TTC549 (cell line): Measurements from ENCODE around the gene AKT3.

Source experiments
- FAIRE-seq: peaks from 2 replicates; lab custom pipeline; 2012; peaks lifted over from hg19 to GRCh38; lab: Jason Lieb, UNC

AKT3 gene

DNA sequence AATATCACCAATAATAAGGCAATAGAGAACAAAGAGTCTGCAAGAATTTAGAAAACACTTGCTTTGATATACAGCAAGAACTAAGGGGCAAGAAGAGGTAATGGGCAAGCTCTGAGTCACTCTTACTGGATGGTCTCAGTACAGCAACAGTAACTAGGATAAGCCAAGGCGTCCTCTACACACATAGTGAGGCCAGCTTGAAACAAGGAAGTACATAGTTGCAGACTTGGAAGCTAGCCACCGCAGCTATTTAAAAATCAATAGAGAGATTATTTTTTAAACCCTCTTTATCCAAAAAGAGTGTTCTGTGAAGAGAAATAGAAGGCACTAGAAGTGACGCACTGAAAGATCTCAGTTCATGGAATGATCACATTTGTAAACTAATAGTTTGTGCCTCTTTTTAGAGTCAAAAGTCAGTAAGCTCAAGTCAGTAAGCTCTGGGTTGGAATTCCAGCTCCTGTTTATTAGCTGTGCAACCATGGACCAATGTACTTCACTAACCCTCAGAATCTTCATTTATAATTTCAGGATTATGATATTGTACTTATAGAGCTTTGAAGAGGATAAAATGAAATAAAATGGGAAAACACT, 118.6 kb downstream of the AKT3 start:
- FAIRE-seq, result no peak

DNA sequence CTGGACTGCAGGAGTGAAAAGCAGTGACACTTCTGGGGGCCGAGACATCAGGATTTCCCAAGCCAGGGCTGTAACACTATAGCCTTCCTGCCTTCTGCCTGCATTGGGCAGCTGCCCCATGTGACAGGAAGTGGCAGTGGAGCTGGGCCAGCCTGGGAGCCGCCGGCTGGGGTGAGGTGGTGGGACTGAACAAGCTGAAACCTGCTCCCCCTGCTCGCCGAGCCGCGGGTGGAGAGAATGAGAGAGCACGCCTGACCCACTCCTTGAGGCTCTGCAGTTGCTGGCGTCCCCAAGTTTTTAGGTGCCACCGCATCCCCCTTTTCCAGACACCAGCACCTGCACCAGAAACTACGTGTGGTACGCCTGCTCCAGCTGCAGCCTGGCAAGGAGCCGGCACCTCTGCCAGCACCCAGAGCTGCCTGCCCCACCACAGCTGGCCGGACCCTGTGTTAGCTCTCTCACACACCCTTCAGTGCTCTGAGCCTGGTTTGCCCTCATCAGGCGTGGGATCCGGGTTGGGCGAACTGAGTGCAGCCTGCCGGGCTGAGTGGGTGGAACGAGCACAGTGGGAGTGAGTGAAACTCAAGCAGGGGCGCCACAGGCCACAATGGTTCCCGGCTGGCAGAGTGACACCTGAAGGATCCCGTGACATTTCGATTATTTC, 119.4 kb downstream of the AKT3 start:
- no peak for FAIRE-seq

DNA sequence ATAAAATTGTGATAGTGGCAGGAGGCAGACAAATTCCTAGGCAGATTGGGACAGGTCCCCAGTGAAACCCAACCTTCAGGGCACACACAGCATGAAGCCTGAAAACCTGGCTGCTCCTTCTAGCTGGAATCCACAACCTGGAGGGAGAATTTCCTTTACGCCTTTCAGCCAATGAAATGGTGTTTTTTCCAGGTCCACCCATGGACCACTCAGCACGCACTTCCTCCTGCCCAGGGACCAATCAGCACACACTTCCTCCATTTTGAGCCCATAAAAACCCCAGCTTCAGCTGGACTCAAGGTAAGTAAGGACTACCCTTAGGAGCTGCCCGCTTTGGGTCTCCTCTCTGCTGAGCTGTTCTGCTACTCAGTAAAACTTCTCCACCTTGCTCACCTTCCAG, 120.1 kb downstream of the AKT3 start:
- FAIRE-seq, result no peak

DNA sequence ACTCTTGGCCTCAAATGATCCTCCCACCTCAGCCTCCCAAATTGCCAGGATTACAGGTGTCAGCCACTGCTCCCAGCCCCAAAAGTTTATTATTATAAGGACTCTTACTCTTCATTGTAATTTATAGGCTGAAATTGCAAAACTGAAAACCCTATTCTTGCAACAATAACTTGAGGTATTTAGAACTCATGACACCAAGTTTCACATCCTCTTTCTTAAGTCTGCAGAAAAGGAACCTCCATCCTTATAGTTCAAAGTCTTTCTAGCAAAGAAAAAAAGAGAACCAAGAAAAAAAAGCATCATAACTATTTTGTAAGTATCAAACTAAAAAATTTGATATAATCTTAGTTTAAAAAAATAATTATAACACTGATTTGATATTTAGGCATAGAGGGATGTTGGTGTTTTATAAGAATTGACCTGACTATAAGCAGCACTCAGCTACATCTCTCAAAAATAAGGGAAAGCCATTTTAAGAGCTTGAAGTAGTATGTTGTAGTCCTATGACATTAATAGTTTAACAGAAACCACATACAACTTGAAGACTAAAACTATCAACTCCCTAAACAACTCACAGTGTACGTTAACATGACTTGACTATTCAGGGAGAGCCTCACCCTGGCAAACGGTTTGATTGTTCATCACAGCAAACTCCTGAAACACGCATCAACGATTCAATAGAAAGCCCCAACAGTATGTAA, 122.4 kb downstream of the AKT3 start:
- FAIRE-seq, result peak; percentile 55

DNA sequence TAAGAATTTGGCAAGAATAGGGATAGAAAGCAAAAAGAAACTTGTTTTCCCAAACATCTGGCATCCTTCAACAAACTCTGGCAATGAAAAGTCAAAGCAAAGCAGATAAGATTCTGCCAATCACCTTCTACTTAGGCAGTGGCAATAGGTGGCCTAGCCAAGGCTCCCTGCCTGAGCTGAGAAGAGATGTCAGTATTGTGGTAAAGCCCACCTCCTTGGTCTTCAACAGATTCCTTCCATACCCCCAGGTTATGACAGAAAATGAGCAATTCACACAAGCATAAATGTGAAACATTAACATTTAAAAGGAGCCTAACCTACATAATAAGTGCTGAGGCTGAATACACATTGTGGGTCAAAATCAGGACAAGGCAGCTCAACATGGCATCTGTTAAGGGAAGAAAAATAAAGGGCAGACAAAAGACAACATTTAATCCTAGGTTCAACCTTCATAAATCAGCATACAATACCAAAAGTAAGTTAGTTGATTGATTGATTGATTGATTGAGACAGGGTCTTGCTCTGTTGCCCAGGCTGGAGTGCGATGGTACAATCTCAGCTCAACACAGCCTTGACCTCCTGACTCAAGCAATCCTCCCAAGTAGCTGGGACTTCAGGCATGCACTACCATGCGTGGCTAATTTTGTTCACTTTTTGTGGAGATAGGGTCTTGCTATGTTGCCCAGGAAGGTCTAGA, 123.1 kb downstream of the AKT3 start:
- no peak for FAIRE-seq

DNA sequence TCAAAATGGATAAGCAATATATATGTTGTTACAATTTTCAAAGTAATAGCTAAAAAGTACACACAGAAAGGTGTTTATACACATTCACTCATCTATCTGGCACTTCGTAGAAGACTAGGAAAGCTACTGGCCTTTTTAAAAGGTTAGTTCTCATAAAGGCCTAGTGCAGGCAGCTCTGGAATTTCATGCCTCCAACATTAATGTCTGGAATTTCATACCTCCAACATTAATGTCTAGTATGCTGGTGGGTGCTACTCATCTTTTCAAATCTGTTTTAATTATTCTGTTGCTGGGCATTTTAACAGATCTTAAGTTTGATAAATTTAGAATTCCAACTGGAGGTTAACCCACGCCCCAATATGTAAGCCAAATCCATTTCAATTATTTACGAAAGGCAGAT, 124.2 kb downstream of the AKT3 start:
- no peak for FAIRE-seq

DNA sequence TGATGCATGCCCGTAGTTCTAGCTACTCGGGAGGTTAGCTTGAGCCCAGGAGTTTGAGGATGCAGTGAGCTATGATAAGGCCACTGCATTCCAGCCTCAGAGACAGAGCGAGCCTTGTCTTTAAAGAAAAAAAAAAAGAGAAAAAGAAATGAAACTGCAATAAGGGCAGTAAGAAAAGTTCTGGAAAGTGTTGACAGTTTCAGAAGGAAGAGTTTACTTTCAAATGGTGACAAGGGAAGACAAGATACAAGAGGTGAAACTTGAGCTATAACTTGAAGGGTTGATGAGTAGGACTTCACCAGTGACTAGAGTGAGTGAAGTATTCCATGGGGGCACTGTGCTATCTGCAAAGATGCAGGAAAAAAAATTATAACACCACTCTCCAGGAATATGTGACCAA, 125.0 kb downstream of the AKT3 start:
- FAIRE-seq, result no peak

DNA sequence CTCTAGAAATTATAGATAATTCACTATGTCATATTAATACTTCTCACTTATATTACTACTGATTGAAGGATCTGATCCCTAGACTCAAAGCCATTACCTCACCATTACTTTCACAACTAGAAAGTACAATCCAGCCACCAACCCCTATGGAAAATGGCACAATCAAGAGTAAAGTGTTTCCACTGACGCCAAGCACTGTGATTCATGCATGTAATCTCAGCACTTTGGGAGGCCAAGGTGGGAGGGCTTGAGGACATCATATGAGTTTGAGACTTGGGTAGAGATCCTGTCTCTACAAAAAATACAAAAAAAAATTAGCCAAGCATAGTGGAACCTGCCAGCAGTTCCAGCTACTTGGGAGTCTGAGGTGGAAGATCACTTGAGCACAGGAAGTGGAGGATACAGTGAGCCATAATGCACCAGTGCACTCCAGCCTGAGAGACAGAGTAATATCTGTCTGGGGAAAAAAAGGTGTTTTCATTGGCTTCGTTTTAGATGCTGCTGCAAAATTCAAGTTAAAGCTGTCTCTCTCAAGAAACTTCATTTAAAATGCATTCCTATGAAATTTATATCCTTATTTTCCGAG, 126.5 kb downstream of the AKT3 start:
- FAIRE-seq, result no peak

DNA sequence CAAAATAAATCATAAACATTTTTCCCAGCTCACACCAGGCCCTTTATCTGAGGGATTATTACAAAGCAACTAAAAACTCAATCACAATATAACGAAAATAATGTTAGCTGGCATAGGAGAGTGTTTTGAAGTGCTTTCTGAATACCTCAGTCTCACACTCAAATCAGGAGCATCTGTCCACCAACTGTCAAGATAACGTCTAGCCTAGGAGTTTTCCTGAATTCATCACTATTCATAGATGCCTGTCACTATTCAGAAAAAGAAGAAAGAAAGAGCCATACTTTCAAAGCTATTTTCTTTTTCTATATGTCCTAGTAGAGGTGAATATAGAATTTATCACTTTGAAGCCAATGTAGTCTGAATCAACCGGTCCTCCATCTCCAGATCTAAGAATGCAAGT, 127.0 kb downstream of the AKT3 start:
- no peak for FAIRE-seq

DNA sequence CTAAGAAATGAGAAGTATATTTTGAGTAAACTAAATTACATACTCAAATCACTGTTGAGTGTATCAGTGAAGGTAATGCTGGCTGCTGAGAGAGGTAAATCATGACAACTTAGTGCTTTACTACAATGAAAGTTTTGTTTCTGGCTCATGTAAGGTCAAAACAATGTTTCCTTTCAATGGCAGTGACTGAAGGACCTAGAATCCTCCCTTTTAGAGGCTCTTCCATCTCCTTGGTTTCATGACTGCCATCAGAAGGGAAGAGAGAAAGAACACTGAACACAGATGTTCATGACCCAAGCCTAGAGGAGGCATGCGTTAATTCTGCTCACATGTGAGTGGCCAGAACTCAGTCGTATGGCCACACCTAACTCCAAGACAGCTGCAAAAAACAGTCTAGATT, 130.6 kb downstream of the AKT3 start:
- FAIRE-seq, result no peak

DNA sequence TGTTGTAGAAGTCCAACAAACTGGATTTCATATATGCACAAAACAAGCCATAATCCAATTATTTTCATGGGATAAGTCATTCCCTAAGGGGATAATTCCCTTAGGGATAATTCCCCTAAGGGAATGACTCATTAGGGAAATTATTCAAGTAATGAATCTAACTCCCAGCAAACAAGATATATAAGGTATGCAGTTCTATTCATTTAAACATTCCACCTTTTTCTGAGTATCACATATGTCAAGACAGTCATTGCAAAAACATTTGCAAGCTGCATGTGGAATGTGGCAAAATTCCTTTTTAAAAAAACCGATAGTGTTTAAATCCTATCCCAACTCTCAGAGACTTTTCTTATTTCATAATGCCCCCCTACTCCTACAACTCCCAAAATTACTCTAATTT, 131.2 kb downstream of the AKT3 start:
- no peak for FAIRE-seq

DNA sequence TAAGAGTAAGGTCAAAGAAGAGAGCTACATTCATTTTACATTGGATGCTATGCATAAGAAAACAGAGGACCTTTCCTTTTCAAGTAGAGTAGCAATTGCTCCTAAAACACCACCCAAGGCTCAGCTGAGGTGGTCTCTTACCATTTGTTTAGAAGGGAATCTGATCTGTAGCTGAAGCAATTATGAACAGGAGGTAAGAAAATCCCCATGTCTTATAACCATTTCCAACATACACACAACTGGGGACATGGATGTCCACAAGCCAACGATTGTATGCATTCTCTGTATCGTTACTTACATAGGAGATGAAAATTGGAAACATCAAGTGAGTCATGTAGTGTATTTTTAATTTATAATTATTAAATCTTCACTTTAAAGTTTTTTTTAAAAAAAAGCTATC, 132.0 kb downstream of the AKT3 start:
- FAIRE-seq, result no peak

DNA sequence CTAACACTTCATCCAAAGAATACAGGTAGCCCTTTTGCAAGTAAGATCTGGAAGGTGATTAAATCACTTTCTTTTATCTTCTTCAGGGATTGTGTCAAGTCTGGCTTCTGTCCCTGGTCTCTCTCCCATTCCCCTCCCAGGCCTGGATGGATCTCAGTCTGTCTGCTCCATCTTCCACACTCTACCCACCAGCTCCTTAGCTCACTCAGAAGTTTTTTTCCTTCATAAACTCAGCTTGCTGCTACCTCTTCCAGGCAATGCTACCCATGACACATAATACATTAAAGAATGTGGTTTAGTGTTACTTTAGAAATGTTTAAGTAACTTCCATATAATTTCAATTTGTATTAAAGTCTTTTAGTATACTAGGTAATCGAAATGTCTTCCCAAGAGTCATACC, 133.1 kb downstream of the AKT3 start:
- FAIRE-seq, result no peak

DNA sequence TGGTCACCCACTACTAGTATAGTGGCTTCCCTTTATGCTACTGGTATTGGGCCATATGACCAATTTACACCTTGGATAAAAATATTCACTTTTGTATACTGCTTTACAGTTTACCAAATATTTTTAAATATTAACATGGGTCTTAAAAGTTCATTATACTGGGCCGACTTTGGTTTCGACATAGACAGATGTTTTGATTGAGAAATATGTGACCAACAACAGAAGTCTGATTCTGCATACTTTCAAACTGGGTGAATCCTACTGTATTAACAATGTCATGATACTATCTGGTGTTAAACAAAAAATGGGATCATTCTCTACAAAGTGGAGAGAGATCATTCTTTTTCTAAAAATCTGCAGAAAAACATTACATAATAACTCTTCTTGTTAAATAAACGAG, 134.8 kb downstream of the AKT3 start:
- peak; percentile 80 for FAIRE-seq

DNA sequence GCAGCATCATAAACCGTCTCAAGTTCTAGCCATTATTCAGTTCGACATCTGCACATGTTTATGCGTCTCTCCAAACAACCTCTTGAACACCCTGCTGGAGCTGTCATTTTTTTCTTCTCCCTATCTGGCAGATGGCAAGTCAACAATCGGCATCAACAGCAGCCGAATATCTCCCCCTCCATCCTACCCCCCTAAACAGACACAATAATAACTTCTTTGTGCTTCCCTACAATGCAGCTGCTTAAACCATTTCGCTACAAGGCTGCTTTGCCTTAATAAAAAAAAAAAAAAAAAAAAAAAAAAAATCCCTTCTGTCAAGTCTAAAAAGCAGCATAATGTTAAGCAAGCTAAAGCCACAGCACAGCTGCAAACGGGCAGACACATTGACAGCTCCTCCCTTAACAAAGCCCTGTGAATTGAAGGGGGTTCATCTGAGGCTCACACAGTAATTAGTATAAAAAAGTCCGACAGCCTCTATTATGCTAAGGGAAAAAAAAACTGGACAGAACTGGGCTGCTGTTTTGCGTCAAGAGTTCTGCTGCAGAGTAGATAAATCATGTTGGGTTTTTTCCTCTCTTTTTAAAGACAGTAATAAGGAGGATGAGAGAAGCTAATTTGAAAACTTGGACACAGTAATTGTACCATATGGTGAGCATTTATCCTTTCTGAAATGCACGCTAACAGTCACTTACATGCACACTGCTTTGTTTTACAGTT, 136.4 kb downstream of the AKT3 start:
- no peak for FAIRE-seq

DNA sequence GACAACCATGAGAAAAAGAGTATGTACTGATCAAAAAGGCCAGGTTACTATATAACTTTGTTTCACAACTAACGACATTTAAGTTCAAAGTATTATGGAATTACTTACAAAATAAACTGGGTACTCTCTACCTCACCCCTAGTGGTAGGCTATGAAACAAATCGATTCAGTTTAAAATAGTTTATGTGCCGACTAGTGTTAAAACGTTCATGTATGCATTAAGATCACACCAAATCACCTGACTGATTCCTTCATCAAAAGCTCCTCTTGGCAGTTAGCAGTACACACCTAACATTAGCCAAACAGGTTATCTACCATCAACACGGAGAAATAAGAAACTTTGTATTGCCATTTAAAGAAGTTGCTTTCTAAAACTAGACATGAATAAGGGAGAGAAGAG, 137.1 kb downstream of the AKT3 start:
- peak; percentile 17 for FAIRE-seq

DNA sequence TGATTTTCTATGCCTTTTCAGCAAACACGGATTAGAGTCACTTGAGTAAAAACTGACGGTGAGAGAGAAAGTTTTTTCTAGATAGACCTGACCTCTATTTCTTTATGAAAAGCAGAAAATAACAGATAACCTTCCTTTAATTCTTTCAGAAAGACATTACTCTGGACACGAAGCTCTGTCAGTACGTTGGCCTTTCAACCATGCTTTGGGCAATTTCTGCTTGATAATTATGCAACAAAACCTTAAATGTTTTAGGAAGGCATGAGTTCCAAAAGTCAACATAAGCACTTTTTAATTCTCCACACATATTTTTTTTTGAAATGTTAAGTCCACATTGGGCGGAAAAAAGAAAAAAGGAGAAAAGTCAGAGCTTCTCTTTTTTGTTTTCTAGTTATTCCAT, 137.8 kb downstream of the AKT3 start:
- no peak for FAIRE-seq

DNA sequence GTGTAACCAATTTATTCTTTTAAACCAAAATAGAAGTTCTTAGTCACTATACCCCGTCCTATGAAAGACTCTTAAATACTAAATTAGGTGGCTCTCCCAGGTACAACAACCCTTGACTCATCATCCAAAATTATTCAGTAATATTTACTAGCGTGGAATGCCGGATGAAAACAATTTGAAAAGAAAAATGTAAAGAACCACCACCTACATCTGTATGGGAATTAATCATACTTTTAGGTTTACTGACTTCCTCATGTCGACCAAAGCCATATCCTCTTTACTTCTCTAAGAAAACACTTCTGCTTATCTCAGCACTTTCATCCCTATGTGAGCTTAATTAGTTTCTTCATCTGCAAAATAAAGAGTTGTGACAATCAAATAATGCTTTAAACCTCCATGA, 139.6 kb downstream of the AKT3 start:
- peak; percentile 11 for FAIRE-seq

DNA sequence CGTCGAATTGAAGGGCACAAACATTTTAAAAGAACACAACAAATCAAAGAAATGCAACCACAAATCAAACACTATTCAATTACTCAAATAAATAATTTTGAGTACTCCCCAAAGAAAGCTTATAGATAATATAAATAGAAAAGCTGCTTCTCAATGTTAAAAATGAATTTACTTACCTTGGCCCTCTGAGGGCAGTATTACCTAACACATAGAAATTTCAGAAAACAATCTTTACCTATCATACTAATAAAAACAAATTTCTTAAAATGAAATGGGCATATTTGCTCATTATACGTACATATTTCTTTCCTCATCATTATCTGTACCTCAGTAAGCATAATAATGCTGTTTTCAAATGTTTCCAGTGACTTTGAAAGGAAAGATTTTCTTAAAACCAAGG, 141.8 kb downstream of the AKT3 start:
- peak; percentile 88 for FAIRE-seq

DNA sequence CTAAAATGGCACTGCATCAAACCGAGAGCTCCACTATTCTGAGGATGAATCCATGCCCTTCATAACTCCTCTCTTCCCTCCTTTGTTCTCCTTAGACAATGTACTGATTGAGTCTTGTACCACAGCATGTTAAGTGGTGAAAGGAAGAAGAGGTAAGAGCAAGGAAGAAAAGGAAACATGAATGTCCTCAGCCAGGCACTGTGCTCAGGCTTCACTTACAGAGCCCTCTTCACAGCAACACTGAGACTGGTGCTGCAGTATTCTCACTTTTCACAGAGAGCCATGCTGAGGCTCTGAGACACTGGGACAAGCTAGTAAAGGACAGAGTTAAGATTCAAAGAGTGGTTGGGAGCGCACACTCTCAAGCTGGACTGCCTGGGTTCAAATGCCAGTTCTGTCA, 143.5 kb downstream of the AKT3 start:
- no peak for FAIRE-seq

DNA sequence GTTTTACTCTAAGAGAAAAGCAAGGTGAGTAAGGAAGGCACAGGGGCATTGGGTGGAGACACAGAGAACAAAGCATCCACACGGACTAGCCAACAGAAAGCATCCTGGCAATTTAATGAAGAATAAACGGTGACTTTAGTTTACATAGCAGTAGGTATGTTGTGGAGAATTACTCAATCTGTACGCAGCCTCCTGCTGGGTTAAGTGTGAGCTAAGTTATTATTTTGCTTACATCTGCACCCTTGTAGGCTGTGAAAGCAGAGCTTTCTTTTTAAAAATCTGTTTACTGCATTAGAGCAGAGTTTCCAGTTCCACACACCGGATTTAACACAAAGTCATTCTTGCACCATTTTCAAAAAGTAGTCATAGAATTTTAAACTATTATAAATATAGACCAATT, 144.5 kb downstream of the AKT3 start:
- FAIRE-seq, result peak; percentile 32

DNA sequence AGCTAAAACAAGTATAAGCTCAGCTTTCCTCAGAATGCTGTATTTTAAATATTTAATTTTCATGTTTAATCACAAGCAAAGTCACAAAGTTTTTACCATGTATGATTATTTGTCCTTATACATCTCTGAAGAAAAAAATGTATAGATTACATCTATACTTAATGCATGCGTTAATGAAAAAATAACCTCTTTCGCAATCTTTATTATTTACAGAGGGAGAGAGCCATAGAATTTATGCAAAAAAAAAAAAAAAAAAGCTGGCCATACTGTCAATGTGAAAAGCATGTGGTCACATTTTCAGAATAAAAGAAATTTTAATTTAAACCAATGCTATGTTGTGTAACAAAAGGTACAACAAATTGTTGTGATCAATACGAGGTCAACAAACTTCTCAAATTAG, 148.2 kb downstream of the AKT3 start:
- FAIRE-seq, result peak; percentile 56
